GM04504 (cell line): ENCODE data around the gene NOX3.
"Not testable (repeated sequence)": the region's sequence is repeated elsewhere in the genome, so short reads cannot be mapped to it uniquely, and the experiment has no call there.

Experiments
- DNase-seq: peaks from one replicate; pipeline ENCODE4 v3.0.0-alpha.2; 2012; ENCODE audit warnings: low read depth

Gene NOX3, protein sequence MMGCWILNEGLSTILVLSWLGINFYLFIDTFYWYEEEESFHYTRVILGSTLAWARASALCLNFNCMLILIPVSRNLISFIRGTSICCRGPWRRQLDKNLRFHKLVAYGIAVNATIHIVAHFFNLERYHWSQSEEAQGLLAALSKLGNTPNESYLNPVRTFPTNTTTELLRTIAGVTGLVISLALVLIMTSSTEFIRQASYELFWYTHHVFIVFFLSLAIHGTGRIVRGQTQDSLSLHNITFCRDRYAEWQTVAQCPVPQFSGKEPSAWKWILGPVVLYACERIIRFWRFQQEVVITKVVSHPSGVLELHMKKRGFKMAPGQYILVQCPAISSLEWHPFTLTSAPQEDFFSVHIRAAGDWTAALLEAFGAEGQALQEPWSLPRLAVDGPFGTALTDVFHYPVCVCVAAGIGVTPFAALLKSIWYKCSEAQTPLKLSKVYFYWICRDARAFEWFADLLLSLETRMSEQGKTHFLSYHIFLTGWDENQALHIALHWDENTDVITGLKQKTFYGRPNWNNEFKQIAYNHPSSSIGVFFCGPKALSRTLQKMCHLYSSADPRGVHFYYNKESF

GRCh38 chr6:155455766-155456165 is at the start of gene NOX3:
NOX3 (minus strand) TSS chr6:155455839; CDS start chr6:155455800, 39 bp downstream.
- no peak for DNase-seq

- DNase-seq: no peak
Observed at GRCh38 chr6:155504848-155505607, 49.4 kb upstream of the NOX3 start.

DNA sequence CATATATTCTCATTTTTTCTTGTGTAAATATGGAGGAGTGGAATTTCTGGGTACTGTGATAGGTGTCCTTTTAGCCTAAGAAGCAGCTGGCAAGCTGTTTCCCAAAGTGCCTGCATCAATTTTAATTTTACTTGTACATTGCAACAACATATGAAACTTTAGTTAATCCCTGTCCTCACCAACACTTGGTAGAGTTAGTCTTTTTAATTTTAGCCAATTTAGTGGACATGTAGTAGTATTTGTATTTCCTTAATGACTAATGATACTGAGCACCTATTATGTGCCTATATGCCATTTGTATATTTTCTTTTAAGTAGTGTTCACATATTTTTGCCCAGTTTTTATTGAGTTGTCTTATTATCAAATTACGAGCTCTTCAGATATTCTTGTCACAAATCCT is 46.8 kb upstream of the NOX3 start:
- DNase-seq: no peak

GRCh38 chr6:155499574-155499973 is 43.9 kb upstream of the NOX3 start:
- DNase-seq: no peak

DNA sequence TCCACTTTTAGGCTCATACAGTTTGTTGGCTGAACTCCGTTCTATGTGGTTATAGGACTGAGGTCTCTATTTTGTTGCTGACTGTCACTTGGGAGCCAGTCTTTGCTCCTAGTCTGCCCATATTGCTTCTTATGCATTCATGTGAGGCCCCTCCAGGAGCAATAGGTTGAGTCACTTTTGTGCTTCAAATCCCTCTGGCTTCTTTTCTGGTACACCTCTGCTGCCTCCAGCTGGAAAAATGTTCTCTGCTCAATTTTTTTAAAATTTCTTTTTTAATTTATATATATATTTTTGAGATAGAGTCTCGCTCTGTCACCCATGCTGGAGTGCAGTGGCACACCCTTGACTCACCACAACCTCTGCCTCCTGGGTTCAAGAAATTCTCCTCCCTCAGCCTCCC is 42.7 kb upstream of the NOX3 start:
- DNase-seq: no peak

DNA sequence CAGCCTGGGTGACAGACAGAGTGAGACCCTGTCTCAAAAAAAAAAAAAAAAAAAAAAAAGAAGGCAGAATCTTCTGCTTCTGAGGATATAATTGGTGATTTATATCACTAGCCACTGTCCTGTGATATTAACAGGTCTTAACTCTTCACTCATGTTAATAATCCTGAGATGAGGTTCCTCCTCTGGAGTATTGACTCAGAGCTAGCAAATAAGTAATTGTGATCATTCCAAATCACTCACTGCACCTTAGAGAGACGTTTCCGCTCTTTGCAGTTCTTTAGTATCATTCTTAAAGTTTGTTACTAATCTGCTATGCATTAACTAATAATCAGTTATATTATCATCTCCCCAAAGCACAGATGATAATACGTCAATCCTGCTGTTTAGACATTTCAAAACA is 41.6 kb upstream of the NOX3 start:
- DNase-seq: no peak

DNA sequence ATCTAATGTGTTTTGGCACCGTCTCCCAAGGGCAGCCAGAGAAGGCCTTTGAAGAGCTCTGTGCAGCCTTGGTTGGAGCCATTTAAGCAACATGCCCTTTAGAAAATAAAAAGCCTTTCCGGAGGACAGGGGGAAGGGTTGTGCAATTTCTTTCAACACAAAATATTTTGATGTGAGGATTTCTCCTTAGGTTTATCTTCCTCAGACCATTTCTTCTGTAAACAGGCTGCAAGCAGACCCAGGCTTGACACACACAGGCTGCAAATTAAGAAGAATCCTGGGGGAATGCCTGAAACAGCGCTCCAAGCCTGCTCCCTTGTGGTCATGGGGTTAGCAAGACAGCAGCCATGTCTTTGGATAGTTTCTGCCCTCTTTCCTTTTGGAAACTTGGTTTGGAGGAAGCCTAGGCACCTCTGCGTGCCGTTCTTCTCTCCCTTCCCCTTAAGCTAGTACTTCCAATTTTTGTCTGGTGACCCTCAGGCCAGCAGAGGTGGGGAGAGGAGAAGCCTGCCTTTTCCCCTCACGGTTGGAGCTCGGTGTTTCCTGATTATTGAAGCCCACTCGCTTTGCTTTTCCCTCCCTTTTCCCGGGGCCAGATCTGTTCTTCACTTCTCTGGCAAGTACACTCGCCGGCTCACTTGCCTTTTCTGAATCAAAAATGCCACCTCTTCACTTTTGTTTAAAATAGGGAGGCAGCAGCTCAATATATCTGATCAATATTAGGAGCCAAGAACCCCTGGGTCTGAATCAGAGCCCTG is 39.6 kb upstream of the NOX3 start:
- peak; percentile 75 for DNase-seq

- DNase-seq: peak; percentile 96
Observed at GRCh38 chr6:155493694-155494143, 38.1 kb upstream of the NOX3 start.

DNA sequence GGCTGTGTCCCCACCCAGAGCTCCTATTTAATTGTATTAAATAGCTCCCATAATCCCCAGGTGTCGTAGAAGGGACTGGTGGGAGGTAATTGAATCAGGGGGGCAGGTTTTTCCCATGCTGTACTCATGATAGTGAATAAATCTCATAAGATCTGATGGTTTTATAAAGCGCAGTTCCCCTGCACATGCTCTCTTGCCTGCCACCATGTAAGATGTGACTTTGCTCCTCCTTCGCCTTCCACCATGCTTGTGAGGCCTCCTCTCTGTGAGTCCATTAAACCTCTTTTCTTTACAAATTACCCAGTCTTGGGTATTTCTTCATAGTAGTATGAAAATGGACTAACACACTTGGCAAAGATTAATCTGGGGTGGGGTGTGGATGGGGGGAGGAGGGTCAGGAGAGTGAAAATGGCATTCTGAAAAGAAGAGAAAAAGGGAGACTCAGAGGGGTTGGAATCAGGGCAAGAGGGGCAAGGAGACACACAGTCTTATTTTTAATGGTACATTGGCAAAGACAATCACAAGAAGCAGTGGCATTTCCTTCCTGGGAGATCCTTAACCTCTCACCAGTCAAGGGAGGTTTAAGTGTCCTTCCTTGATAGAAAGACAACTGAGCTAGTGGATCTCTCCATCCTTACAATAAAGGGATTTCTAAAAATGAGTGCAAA is 37.5 kb upstream of the NOX3 start:
- DNase-seq: no peak

DNA sequence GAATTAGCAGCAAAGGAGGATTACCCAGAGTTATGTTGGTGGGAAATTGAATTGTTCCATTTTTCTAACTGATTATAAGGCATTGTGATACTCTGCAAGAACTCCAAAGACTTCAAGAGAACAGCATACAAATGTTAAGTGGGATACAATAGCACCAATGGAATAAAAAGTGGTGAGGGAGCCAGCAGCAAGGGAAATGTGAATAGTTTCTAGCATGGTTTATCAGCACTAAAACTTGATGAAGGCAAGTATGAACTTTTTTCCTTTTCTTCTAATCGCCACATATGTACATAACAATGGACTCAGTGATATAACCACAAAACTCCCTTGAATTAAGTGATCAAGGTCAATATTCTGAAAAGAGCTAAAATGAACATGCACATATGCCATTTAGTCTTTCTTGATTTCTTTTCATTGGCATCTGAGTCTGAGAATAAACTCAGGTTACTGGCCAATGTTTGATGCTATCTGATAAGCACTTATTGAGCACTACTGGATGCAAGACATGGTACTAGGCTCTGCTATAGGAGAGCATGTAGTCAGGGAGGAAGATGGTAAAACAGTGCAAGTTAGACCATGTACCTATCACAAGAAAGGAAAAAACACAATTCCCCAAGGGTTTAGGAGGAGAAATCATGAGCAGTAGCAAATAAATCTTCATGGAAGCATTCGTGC is 36.6 kb upstream of the NOX3 start:
- no peak for DNase-seq

- DNase-seq: no peak
Observed at GRCh38 chr6:155491421-155491820, 35.8 kb upstream of the NOX3 start.

- not testable (repeated sequence) for DNase-seq
Observed at GRCh38 chr6:155488197-155488596, 32.6 kb upstream of the NOX3 start.

- no peak for DNase-seq
Observed at GRCh38 chr6:155487371-155488130, 31.9 kb upstream of the NOX3 start.

- no peak for DNase-seq
Observed at GRCh38 chr6:155486721-155487294, 31.2 kb upstream of the NOX3 start.

- DNase-seq: no peak
Observed at GRCh38 chr6:155485756-155486155, 30.1 kb upstream of the NOX3 start.

- peak; percentile 58 for DNase-seq
Observed at GRCh38 chr6:155483858-155484257, 28.2 kb upstream of the NOX3 start.

DNA sequence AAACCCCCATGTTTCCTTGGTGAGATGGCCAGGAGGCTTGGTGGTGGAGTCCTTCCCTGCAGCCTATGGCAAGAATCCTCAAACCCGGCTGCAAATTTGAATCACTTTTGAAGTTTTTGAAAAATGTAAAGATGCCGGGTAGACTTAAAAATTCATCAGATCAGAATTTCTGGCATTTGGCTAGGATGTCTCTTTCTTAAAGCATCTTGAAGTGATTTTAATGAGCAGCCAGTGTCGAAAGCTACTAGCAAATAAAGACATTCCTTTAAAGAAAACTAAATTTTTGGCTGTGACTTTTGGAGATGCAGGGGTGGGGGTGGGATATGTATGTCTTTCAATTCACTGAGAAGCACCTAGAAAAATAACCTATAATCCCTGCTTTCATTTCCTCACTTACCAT is 25.6 kb upstream of the NOX3 start:
- DNase-seq: no peak

GRCh38 chr6:155473741-155474140 is 18.1 kb upstream of the NOX3 start:
- no peak for DNase-seq

DNA sequence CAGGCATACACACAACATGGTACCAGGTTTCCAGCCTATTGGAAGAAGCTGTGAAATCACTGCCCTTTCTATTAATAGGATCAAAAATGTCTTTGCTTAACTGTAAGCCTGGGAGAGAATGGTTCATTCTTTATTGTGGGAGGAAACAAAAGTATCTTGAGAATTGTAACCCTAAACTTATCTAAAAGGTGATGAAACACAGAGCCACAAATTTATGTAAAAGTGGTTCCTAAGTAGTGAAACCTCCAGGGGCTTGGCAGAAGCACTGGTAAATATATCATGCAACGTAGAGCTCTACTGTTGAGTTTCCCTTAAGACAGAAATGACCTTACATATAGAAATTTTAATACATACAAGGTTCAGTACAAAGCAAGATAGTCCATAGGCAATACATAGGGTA is 17.2 kb upstream of the NOX3 start:
- no peak for DNase-seq
